ENCODE results near the gene CDKL1. TPM values are rescaled to one million over a fixed set of nuclear protein-coding genes. Genes with fewer than 3 reads are reported as not detected.

CDKL1 gene
- total RNA-seq, 1 donor from 2014 or later = 5.9 TPM

DNA sequence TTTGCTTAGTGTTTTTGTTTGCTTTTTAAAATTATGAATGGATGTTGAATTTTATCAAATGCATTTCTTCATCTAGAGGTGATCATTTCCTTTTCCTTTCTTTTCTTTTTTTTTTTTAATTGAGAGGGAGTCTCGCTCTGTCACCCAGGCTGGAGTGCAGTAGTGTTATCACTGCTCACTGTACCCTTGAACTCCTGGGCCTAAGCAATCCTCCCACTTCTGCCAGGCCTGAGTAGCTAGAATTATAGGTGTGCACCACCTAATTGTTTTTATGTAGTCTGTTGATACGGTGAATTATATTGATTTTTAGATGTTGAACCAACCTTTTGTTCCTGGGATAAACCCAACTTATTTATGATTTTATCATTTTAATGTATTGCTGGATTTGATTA lies 1.5 kb upstream of the CDKL1 start:
- H3K9me3 Mint-ChIP-seq = no peaks in the 10 kb centered on the region

DNA sequence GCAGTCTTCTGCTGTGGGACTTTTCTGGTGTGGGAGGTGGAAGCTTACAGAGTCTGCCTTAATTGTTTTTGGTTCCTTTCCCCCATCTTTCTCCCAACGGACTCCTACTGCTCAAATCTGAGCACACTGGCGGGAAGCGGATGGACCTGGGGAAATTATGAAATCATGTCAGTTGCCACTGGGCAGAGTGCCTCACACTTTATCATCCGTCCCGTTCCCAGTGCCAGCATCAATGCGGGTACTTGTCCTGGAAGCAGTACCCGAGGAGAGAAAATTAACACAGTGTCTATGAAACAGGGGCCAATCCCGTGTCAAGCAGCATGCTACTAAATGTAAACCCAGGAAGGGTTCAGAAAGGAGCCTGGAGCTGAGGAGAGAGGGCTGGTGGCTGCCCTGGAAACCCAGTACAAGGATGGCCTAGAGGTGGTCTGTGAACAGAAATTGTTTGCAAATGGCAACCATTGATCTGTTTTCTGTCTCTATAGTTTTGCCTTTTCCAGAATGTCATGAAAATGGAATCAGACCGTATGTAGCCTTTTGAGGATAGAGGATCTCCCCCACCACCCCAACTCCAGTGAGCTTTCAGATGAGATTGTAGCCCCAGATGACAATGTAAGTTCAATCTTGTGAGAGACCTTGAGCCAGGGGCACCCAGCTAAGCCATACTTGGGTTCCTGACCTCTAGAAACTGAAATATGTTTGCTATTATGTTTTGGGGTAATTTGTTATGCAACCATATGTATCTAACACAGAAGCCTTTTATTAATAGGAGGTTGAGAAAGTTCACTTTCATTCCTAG lies 908 bp upstream of the CDKL1 start:
- no peaks in the 10 kb centered on the region for H3K9me3 Mint-ChIP-seq
- ATAC-seq (ENCODE audit: low read depth) (no peak), DNase-seq (no peak)
- ChIA-PET POLR2A (interaction anchor here (0.9 to 3.1 kb wide), 3 partner anchors 34 to 86 kb away, joined by 3 to 10 read pairs (median 6); partner anchors contain the start of genes DMAC2L and L2HGDH), CTCF (interaction anchor here (1.9 kb wide), 1 partner anchor 77 kb away, joined by 10 read pairs; no protein-coding TSS in a partner anchor)
- H3K4me1 Mint-ChIP-seq = peaks cover 50% of the 10 kb centered on the region
- TF ChIP-seq, protein P1, sequence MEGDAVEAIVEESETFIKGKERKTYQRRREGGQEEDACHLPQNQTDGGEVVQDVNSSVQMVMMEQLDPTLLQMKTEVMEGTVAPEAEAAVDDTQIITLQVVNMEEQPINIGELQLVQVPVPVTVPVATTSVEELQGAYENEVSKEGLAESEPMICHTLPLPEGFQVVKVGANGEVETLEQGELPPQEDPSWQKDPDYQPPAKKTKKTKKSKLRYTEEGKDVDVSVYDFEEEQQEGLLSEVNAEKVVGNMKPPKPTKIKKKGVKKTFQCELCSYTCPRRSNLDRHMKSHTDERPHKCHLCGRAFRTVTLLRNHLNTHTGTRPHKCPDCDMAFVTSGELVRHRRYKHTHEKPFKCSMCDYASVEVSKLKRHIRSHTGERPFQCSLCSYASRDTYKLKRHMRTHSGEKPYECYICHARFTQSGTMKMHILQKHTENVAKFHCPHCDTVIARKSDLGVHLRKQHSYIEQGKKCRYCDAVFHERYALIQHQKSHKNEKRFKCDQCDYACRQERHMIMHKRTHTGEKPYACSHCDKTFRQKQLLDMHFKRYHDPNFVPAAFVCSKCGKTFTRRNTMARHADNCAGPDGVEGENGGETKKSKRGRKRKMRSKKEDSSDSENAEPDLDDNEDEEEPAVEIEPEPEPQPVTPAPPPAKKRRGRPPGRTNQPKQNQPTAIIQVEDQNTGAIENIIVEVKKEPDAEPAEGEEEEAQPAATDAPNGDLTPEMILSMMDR (IDR thresholded peaks at IDR 0.05) = no peak
- intact Hi-C loops (cut with micrococcal nuclease) = loop anchor here (1.0 kb wide), 1 partner anchor 34 kb away; no protein-coding TSS in a partner anchor
- no peaks in the 10 kb centered on the region for H3K36me3 Mint-ChIP-seq (ENCODE audit: low read depth)
- no peaks in the 10 kb centered on the region for H3K27me3 Mint-ChIP-seq
- H3K4me3 Mint-ChIP-seq = peak overlapping the region; percentile 84
- no peak overlapping the region for H3K27ac Mint-ChIP-seq

More for the DNA sequence above, 1.5 kb upstream of the CDKL1 start:
- no peak overlapping the region for H3K27ac Mint-ChIP-seq
- intact Hi-C loops (cut with micrococcal nuclease) = no loop called here
- no peak for ATAC-seq (ENCODE audit: low read depth)
- TF ChIP-seq, protein P1 (IDR thresholded peaks at IDR 0.05) = no peak
- CTCF ChIA-PET = no interaction called here
- H3K4me3 Mint-ChIP-seq = no peak overlapping the region
- H3K36me3 Mint-ChIP-seq (ENCODE audit: low read depth) = no peaks in the 10 kb centered on the region
- POLR2A ChIA-PET = interaction anchor here (0.9 kb wide), 1 partner anchor 34 kb away, joined by 3 read pairs; no protein-coding TSS in a partner anchor
- H3K27me3 Mint-ChIP-seq = no peaks in the 10 kb centered on the region
- DNase-seq = no peak
- H3K4me1 Mint-ChIP-seq = peaks cover 47% of the 10 kb centered on the region

DNA sequence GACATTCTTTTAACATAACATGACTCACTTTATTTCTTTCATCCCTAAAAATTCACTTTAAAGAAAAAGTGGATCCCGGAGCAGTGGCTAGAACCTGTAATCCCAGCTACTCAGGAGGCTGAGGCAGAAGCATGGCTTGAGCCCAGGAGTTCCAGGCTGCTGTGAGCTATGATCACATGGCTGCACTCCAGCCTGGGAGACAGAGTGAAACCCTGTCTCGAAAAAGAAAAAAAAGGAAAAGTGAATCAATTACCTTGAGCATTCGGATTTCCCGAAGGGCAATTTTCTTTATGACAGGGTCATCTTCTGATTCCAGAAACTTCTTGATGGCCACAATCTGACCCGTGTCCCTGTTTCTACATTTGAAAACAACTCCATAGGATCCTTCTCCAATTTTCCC lies 1.2 kb downstream of the CDKL1 start:
- H3K36me3 Mint-ChIP-seq (ENCODE audit: low read depth) = no peaks in the 10 kb centered on the region
- H3K4me3 Mint-ChIP-seq = peak overlapping the region; percentile 87
- TF ChIP-seq, protein P1 (IDR thresholded peaks at IDR 0.05) = no peak
- no peaks in the 10 kb centered on the region for H3K9me3 Mint-ChIP-seq
- no peaks in the 10 kb centered on the region for H3K27me3 Mint-ChIP-seq
- ATAC-seq (ENCODE audit: low read depth) (no peak), DNase-seq (no peak)
- intact Hi-C loops (cut with micrococcal nuclease) = no loop called here
- H3K27ac Mint-ChIP-seq = no peak overlapping the region
- ChIA-PET POLR2A (interaction anchor here (0.6 to 3.1 kb wide), 3 partner anchors 58 to 259 kb away, joined by 4 to 11 read pairs (median 10); partner anchors contain the start of genes DMAC2L and L2HGDH), CTCF (interaction anchor here (1.9 kb wide), 1 partner anchor 74 kb away, joined by 10 read pairs; no protein-coding TSS in a partner anchor)
- peaks cover 45% of the 10 kb centered on the region for H3K4me1 Mint-ChIP-seq

DNA sequence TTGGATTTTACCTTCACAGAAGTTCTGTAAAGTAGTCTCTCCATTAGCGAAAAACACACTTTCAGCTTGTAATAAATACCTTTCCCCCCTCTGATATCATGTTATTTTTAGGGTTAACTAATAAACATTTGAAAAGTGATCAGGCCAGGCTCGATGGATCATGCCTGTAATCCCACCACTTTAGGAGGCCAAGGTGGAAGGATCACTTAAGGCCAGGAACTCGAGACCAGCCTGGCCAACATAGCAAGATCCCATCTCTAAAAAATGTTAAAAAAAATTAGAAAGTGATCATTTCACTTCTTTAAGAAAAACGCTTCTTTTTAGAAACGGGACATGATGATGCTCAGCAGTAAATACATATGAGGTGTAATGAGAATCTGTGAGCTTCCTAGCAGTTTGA lies 2.0 kb downstream of the CDKL1 start:
- DNase-seq = no peak
- Mint-ChIP-seq H3K4me3 (no peak overlapping the region), H3K27ac (no peak overlapping the region), H3K27me3 (no peaks in the 10 kb centered on the region), H3K36me3 (ENCODE audit: low read depth) (no peaks in the 10 kb centered on the region), H3K9me3 (no peaks in the 10 kb centered on the region), H3K4me1 (peaks cover 38% of the 10 kb centered on the region)
- ChIA-PET POLR2A (interaction anchor here (0.6 to 3.1 kb wide), 3 partner anchors 50 to 259 kb away, joined by 4 to 10 read pairs (median 5); partner anchors contain the start of genes DMAC2L and L2HGDH), CTCF (interaction anchor here (0.7 kb wide), 1 partner anchor 77 kb away, joined by 3 read pairs; no protein-coding TSS in a partner anchor)
- intact Hi-C loops (cut with micrococcal nuclease) = no loop called here
- no peak for ATAC-seq (ENCODE audit: low read depth)
- TF ChIP-seq, protein P1 (IDR thresholded peaks at IDR 0.05) = no peak
